GM19240 (cell line): ENCODE results near the gene WASF3.
"Not testable (repeated sequence)": the region's sequence is repeated elsewhere in the genome, so short reads cannot be mapped to it uniquely, and the experiment has no call there.

ENCODE experiments used
- DNase-seq: peaks from one replicate; pipeline ENCODE4 v3.0.0; 2011; ENCODE audit warnings: low spot score; ENCODE audit not compliant: insufficient read length

Gene WASF3

DNA sequence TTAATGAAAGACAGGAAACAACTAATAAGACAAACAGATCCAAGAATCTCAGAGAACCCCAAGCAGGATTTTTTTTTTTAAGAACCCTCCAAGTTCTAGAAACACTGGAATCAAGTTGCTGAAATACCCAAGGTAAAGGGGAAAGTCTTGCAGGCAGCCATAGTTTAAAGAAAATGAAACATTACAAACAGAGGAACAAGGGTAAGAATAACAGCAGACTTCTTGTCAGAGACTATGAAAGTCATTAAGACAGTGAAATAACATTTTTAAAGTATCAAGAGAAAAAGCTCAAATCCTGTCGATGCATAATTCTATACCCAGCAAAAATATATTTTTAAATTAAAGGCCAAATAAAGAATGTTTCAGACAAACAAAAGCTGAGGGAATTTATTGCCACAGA, 67.1 kb downstream of the WASF3 start:
- DNase-seq = no peak

DNA sequence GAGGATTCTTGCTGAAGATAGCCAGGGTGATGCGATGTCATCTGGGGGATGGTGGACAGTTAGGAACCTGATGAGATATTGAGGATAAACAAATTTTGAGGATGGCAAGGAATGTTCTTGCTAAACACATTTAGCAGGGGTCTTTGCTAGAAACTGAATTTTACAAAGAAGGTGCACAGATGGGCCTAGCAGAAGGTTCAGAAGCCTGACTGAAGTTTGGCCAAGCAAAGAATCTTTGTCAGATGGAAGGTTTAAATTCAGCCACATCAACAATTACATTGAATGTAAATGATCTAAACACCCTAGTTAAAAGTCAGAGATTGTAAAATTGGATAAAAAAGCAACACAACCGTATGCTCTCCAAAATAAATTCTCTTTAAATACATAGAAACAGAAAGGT, 68.8 kb downstream of the WASF3 start:
- DNase-seq = no peak

DNA sequence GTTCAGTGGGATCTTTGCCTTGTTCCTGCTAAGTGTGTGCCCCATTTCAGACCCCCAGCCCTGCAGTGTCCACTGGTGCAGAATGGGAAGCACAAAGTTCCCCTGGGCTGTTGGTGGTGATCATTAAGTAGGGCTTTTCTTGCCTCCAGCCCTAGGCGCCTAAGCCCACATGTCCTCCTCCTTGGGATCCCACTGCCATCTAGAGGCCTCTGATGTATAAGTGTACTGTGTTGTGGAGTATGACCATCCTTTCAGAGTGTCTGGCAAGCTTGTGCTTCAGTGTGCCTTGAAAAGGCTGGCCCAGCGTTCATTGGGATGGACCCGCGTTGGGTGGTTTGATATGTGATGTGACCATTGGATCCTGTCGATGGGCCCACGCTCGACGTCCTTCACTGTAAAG, 71.2 kb downstream of the WASF3 start:
- DNase-seq = no peak

DNA sequence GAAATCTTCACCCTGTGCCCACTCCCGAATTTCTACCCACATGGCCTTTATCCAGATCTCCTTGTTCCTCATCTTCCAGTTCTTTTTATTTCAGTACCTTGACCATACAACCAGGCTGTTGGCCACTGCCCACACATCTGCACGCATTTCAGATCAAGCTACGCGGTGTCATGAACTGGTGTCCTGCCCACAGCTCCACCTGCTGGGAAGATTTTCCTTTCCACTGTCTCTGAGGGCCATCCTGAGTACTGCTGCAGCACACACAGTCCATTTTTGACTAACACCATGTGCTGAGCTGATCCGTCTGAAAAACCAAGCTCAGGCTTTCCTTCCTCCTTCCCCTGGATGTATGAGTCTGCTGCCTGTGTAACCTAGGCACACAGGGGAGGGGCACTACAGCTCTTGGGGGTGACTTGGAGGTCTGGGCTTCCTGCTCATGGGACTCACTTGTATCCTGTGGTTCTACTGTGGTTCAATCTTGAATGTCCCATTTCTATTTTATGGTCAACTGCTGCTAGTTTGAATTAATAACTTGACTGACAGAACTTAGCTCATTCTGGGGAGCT, 71.9 kb downstream of the WASF3 start:
- DNase-seq = no peak

DNA sequence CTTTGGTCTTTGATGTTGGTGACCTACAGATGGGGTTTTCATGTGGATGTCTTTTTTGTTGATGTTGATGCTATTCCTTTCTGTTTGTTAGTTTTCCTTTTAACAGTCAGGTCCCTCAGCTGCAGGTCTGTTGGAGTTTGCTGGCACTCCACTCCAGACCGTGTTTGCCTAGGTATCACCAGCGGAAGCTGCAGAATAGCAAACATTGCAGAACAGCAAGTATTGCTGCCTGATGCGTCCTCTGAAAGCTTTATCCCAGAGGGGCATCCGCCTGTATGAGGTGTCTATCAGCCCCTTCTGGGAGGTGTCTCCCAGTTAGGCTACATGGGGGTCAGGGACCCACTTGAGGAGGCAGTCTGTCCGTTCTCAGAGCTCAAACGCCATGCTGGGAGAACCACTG, 78.2 kb downstream of the WASF3 start:
- DNase-seq = not testable (repeated sequence)

DNA sequence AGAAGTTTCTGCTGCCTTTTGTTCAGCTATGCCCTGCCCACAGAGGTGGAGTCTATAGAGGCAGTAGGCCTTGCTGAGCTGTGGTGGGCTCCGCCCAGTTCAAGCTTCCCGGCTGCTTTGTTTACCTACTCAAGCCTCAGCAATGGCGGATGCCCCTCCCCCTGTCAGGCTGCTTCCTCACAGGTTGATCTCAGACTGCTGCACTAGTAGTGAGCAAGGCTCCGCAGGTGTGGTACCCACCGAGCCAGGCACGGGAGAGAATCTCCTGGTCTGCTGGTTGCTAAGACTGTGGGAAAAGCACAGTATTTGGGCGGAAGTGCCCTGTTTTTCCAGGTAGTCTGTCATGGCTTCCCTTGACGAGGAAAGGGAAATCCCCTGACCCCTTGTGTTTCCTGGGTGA, 78.6 kb downstream of the WASF3 start:
- not testable (repeated sequence) for DNase-seq

DNA sequence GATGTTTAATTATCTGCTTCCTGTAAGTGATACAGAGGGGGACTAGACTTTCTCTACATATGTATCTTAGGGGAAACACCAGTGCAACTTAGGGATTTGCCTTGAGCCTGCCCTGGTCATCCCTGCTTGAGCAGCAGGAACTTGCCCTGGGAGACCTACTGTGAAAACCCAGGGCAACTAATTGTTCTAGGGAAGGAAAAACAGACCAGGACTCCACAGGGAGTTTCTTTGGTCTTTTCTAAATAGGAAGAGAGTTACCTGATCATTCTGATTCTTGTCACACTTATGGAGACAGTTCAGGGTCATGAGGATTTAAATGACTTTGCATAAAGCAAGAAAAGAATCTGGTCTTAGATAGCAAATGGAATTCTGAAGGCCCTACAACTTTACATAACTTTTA, 89.1 kb downstream of the WASF3 start:
- DNase-seq = no peak

DNA sequence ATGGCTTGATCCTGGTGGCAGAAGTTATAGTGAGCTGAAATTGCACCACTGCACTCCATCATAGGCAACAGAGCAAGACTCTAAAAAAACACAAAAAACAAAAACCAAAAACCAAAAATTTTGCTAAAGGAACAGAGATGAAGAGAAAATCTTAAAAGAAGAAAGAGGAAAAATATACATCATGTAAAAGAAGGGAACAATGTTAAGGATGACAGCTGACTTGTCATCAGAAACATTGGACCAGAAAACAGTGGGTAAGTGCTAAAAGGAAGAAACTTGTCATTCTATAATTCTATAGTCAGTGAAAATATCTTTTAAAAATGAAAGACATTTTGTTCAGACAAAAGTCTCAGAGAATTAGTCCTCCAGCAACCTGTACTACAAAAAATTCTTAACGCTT, 93.8 kb downstream of the WASF3 start:
- no peak for DNase-seq

DNA sequence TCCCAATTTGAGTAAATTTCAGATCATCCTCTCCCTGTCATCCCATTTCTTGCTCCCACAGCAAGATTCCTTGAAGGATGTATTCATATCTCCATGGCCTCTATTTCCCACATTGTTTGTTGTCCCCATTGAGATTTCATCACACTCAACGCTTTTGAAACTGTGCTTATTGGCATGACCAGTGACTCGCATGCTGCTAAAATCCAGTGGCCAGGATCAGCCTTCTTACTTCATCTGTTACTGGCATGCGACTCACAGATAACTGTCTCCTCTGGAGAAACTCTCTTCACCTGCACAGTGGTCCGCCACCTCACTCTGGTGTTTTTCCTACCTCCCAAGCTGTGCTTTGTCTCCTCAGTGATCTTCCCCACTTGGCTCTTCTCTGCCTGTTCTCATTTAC, 95.8 kb downstream of the WASF3 start:
- DNase-seq = no peak

DNA sequence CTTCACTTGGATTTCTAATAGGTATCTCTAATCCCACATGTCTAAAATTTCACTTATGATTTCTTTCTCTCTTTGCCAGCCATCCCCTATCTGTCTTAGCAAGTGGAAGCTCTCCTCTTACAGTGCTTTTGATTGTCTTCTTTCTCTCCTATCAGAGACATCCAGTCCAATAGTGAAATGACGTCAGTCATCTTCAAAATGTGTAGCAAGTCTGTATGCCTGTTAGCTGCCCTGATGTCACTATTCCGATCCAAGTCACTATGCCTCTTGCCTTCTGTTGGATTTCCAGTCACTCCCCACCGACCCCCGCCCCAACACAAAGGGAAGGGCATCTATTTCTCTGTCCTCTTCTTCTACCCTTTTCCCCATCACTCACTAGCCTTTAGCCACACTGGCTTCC, 96.4 kb downstream of the WASF3 start:
- DNase-seq = no peak

DNA sequence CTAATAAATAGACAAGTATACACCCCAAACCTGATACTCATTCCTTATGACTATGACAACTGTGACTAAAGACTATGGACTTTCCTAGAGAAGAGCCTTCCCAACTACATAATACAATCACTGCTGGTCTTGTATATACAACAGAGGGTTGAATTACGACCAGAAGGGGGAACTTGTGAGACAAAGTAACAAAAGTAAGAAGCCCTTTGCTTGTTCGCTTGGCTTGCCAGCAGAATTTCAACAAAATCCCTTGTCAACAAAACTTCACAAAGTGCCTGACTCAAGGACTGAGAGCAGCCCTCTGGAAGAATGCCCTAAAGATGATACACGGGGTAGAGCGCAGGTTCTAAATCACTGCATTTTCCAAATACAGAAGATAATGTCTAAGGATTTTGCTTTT, 99.4 kb downstream of the WASF3 start:
- no peak for DNase-seq

DNA sequence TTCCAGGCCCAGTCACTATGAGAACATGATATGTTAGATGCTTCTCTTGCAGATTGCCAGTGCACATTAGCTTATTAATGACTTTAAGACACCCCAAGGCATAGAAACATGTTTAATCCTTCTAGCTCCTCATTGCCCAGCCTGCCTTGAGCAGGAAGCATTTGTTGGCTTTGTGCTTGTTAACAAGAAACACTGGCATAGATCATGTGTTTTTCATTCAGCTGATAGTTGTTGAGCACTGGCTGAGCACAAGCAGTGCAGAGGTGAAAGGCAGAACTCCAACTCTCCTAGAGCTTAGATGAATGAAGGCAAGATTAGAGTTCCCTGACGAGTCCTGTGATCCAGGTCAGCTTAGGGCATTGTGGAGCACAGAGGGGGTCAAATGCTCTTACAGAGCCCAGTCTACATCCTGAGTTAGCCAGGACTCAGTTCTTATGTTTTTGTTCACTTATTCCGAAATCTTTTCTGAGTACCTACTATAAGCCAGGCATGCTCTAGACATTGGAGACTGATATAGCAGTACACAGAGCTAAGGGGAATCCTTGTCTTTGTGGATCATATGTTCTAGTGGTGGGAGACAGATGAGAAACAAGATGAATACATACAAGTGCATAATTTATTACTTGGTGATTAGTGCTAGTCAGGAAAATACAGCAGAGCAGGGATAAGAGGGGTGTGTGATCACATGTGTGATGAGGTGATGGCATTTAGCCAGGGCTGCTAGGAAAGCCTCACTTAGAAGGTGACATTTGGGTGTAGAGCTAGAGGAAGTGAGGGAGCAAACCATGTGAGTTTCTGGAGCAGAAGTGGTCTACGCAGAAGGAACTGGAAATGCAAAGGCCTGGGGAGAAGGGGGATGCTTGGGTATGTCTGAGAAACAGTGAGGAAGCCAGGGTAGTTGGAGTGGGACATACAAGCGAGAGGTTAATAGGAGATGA, 101.2 kb downstream of the WASF3 start:
- no peak for DNase-seq

DNA sequence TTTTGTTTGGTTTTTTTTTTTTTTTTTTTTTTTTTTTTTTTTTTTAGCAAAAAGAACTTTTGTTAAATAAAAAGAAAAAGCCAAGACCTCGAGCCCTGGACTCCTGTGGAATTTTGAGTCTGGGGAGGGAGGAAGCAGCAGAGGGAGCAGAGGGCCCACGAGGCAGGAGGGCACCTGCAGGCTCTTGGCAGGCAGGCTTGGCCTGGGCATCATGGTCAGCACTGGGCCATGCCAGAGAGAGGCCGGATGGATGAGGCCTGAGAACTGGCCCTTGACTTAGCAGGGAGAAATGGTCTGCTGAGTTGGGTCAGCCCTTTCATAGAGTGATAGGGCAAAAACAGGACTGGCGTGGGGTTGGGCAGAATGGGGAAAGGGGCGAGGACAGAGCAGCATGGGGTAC, 102.7 kb downstream of the WASF3 start:
- DNase-seq = no peak

DNA sequence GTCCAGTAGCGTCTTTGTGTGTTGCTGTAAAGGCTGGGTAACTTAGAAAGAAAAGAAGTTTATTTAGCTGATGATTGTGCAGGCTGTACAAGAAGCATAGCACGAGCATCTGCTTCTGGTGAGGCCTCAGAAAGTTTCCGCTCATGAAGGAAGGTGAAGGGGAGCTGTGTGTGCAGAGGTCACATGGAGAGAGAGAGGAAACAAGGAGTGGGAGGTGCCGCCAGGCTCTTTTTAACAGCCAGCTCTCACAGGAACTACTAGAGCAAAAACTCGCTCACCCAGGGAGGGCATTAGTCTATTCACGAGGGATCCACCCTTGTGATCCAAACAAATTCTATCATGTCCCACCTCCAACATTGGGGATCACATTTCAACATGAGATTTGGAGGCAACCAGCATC, 103.3 kb downstream of the WASF3 start:
- no peak for DNase-seq

DNA sequence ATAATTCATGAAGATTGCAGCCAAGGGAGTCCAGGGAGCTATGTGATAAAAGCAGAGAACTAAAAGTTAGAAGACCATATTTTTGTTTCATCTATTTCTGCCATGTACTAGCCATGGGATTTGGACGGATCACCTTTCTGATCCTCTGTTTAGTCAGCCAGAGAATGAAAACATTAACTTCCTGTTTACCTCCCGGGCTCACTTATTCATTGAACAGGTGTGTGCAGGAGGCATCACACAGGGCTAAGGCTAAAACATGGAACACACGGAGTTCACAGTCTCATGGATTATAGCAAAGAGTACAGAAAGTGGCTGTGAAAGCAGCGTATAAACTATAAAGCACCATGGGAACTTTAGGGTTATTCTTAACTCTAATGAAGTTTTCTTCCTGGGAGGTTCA, 106.3 kb downstream of the WASF3 start:
- DNase-seq = no peak

DNA sequence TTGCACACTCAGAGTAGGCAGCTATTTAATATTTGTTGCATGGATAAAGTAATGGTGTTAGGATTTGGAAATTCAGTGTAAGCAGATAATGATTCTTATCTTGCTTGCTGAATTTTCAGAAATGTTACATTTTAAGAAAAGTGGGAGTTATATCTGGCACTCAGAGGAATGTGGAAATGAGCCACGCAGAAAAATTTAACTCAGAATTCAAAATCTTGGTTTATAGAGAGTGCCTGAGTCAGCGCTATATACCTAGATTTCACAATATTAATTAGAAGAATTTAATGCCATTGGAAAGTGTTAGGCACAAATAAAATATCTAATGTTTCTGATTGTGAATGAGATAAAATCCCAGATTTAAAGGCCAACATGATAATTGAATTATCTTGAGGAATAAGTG, 106.8 kb downstream of the WASF3 start:
- no peak for DNase-seq

DNA sequence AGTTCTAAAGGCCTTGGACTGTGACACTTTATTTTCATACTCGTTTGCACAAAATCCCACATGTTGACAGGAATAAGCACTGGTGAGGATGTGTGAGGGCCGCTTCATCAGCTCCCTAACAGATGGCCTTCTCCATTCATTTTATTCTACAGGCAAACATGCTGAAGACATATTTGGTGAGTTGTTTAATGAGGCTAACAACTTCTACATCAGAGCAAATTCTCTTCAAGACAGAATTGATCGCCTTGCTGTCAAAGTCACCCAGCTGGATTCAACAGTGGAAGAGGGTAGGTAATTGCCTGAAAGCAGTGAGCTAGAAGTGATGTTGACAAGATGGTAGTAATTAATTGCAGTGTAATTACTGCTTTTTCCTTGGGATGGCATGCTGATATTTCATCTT, 107.4 kb downstream of the WASF3 start:
- no peak for DNase-seq

DNA sequence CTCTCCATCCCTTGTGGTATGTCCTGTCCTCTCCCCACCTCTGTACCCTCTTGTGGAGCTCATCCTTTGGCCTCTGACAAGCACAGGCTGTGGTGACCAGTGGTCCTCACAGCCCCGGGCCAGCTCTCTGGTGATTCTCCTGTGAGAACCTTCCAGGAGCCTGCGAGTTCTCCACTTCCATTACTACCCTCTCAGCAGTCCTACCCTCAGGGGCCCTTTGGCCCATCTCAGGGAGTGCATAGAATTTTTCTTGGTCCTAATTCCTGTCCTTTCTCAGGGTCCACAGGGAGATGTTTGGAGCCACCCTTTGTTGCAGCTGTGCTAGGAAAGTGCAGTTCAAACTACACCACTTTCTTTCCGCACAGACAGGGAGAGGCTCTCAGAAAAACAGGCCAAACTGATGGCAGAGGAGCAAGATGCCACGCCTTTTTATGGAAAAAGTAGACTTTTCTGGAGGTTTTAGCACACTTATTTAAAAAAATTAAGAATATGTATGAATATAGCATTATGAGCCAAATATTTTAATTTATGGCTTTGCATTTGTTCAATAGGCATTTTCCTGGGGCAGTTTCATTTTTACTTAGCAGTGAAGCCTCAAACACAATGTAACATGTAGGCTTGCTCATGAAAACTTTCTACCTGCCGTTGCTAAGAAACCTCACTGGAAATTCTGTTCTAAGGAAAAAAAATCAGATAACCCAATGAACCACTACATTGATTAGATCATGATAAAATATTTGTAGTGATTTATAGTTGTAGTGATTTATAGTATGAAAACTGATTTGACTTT, 111.1 kb downstream of the WASF3 start:
- DNase-seq = no peak

DNA sequence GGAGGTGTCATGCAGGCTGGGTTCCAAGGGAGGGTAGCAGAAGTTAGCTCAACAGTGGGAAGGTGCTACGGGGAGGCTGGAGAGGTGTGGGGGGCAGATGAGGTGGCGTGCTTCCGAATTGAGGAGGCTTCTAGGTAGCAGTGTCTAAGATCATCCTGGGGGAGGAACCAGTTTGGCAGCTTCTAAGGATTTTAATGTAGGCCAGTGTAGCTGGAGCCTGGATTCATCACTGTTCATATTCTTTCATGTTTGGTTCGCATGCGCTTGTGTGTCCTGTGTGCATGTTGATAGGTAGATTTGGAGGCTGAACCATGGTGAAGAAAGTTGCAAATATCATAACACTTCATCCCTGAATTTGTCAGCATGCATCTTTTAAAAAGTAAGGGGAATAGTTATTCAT, 116.4 kb downstream of the WASF3 start:
- DNase-seq = no peak

DNA sequence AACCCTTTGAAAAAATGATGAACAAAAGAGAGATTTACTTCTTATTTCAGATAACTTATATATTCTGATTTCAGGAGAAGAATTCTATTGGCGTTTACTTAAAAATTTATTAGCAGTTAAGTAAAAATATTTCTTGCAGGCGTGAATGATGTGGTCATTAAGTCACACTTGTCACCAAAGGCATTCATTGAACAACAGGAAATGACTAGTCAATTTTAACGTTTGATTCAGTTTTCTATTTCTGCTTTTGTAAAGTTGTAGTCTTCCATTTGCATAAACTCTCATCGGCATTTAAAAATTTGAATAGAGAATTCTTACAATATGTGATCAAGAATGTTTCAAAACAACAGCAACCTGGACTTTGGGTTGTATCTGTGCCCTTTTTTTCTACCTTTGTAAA, 119.7 kb downstream of the WASF3 start:
- DNase-seq = no peak

DNA sequence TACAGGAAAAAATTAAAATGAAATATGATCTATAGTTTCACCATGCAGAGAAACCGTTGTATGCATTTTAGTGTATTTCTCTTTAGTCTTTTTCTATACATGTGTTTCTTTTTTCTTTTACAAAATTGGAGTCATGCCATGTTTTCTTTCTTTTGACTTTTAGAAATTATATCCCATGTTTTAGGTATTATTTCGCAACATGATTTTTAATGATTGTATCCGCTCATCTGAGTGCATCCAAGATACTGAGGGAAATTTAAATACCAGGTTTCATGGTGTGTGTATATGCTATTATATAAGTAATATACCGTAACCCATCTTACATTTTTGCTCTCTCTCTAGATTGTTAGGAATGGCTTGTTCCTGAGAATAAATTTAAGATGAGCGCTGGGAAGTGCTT, 120.8 kb downstream of the WASF3 start:
- no peak for DNase-seq

DNA sequence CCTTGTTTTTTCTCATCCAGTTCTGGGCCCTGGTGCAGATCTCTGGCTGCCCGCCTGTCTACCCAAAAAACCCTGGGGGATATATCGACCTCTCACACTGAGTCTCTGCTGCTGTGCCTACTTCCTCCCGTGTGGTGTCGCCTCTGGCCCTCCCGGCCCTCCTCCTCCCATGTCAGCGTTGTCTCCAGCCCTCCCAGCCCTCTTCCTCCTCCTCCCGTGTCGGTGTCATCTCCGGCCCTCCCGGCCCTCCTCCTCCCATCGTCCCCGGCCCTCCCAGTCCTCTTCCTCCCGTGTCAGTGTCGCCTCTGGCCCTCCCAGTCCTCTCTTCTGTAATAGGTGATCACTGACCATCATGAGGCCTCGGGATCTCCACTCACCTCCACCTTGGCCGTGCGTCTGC, 121.3 kb downstream of the WASF3 start:
- no peak for DNase-seq
